MCF 10A (cell line): ENCODE data around the gene ZNF148. TPM values are rescaled to one million over a fixed set of nuclear protein-coding genes. Genes with fewer than 3 reads are reported as not detected.

Experiments used
- BruUV-seq: library from RNA; stranded (reverse); fragments of 400-500 nt; replicated peaks from 2 replicates; lab custom pipeline; 2021; lab: Mats Ljungman, UMichigan
- CTCF ChIA-PET: fragments of 300-600 bp; sonication (Branson Sonifier 250); formaldehyde crosslinking; extraction: SDS; loops from one replicate; lab custom pipeline; 2021; ENCODE audit warnings: antibody characterized with exemption, inconsistent platforms; lab: Yijun Ruan, JAX
- POLR2A ChIA-PET: fragments of 300-600, 350-650 bp; sonication (Branson Sonifier 250); formaldehyde crosslinking; extraction: SDS; loops from one replicate; lab custom pipeline; 2020; ENCODE audit warnings: antibody characterized with exemption, inconsistent platforms; lab: Yijun Ruan, JAX
- DNase-seq: peaks from one replicate; pipeline ENCODE4 v3.0.0-alpha.2; 2018; ENCODE audit not compliant: unreplicated experiment
- H3K27ac Mint-ChIP-seq: one replicate; pipeline ENCODE4 v1.8.0; 2022; ENCODE audit warnings: mild to moderate bottlenecking, low read depth, mixed read lengths; ENCODE audit not compliant: unreplicated experiment
- H3K27me3 Mint-ChIP-seq: one replicate; pipeline ENCODE4 v1.8.0; 2022; ENCODE audit warnings: mixed read lengths; ENCODE audit not compliant: insufficient read depth, unreplicated experiment
- H3K36me3 Mint-ChIP-seq: one replicate; pipeline ENCODE4 v1.8.0; 2022; ENCODE audit warnings: mild to moderate bottlenecking, moderate library complexity, mixed read lengths; ENCODE audit not compliant: insufficient read depth, unreplicated experiment
- H3K4me1 Mint-ChIP-seq: one replicate; pipeline ENCODE4 v1.8.0; 2022; ENCODE audit warnings: mixed read lengths; ENCODE audit not compliant: insufficient read depth, unreplicated experiment
- H3K4me3 Mint-ChIP-seq: one replicate; pipeline ENCODE4 v1.8.0; 2022; ENCODE audit warnings: mild to moderate bottlenecking, moderate library complexity, mixed read lengths; ENCODE audit not compliant: unreplicated experiment
- H3K9me3 Mint-ChIP-seq: one replicate; pipeline ENCODE4 v1.8.0; 2022; ENCODE audit warnings: mixed read lengths; ENCODE audit not compliant: unreplicated experiment
- CTCF ChIP-seq: fragments of 200-600 bp; IDR thresholded peaks from one replicate; pipeline ENCODE4 v1.8.0; 2022; ENCODE audit warnings: antibody characterized with exemption, mild to moderate bottlenecking; ENCODE audit not compliant: unreplicated experiment
- intact Hi-C: fragments of 100-400 bp; cut with micrococcal nuclease; formaldehyde crosslinking; loops from 2 replicates; pipeline ENCODE4 v1.14.1; 2022
- total RNA-seq: library from RNA; stranded (reverse); gene quantifications from 2 replicates; pipeline ENCODE4 v1.2.3, GENCODE V29; 2022

The ZNF148 gene
- total RNA-seq, 1 experiment from 2014 or later: 35.2 TPM

- H3K4me3 Mint-ChIP-seq: no peak overlapping the region
- H3K4me1 Mint-ChIP-seq: peaks cover 12% of the 10 kb centered on the region
- ChIA-PET CTCF (interaction anchor here (1.6 kb wide), 1 partner anchor 10 kb away, joined by 3 read pairs; no protein-coding TSS in a partner anchor), POLR2A (no interaction called here)
- no peaks in the 10 kb centered on the region for H3K27me3 Mint-ChIP-seq
- no peak for TF ChIP-seq CTCF
- no peaks in the 10 kb centered on the region for H3K9me3 Mint-ChIP-seq
- BruUV-seq: no TSS peak
- intact Hi-C loops: no loop called here
- H3K27ac Mint-ChIP-seq: no peak overlapping the region
- H3K36me3 Mint-ChIP-seq: peaks cover 40% of the 10 kb centered on the region
- DNase-seq: no peak
These were observed 62.0 kb downstream of the ZNF148 start for GRCh38 chr3:125313060-125313635.

DNA sequence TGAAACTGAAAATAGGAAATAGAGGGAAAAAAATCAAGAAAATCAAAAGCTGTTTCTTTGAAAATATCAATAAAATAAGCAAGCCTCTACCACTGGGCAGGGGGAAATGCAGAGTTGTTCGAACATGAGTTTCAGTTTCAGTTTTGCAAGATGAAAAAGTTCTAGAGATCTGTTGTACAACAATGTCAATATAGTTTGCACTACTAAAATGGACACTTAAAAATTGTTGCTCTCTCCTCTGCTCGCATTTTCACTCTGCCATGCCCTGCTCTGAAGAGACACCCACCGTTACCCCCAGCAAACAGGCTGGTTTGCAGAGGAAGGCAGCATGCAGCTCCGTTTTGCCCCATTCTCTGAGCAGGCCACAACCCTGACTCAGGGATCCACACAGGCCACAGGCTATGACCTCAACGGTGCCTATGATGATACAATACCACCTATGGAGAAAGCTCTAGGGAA lies 64.5 kb downstream of the ZNF148 start:
- BruUV-seq: no TSS peak

DNA sequence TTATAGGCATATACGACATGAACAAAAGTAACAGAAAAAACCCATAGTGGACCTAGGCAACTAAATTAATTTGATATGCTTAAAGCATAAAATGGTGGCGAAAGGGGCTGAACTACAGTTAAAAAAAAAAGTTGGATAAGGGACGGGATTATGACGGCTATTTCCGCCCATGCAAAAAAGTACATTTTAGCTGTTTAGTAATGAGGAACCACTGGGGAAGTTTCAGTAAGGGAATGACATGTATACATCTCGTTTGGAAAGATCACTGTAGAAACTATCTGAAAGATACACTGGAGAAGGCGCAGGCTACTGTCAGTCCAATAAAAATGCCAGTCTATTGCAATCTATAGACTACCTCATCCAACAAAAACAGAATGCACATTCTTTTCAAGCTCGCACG lies 65.6 kb downstream of the ZNF148 start:
- no peak for TF ChIP-seq CTCF
- Mint-ChIP-seq H3K36me3 (peaks cover 32% of the 10 kb centered on the region), H3K9me3 (no peaks in the 10 kb centered on the region), H3K27me3 (no peaks in the 10 kb centered on the region), H3K27ac (no peak overlapping the region), H3K4me1 (no peaks in the 10 kb centered on the region), H3K4me3 (no peak overlapping the region)
- DNase-seq: no peak
- ChIA-PET POLR2A (interaction anchor here (0.7 kb wide), 2 partner anchors 16 to 71 kb away, joined by 4 to 5 read pairs; no protein-coding TSS in a partner anchor), CTCF (interaction anchor here (0.7 kb wide), 2 partner anchors 211 to 1680 kb away, joined by 4 read pairs; partner anchors contain the start of gene SNX4)
- intact Hi-C loops: no loop called here
- BruUV-seq: no TSS peak

More for the DNA sequence above, 64.5 kb downstream of the ZNF148 start:
- Mint-ChIP-seq H3K36me3 (peaks cover 32% of the 10 kb centered on the region), H3K4me3 (no peak overlapping the region), H3K9me3 (no peaks in the 10 kb centered on the region), H3K4me1 (no peaks in the 10 kb centered on the region), H3K27me3 (no peaks in the 10 kb centered on the region), H3K27ac (no peak overlapping the region)
- intact Hi-C loops: no loop called here
- TF ChIP-seq CTCF: no peak
- ChIA-PET CTCF (interaction anchor here (1.7 kb wide), 1 partner anchor 9 kb away, joined by 5 read pairs; no protein-coding TSS in a partner anchor), POLR2A (interaction anchor here (1.2 to 1.5 kb wide), 2 partner anchors 11 to 14 kb away, joined by 4 to 8 read pairs; no protein-coding TSS in a partner anchor)
- DNase-seq: no peak

DNA sequence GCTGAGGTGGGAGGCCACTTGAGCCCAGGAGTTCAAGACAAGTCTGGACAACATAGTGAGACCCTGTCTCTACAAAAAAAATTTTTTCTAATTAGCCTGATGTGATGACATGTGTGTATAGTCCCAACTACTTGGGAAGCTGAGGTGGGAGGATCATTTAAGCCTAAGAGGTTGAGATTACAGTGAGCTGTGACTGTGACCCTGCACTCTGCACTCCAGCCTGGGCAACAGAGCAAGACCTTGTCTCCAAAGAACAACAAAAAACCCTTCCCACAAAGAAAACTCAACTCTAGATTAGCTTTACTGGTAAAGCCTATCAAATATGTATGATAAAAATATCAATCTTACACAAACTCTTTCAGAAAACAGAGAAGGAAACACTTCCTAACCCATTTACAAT lies 68.5 kb downstream of the ZNF148 start:
- no peak overlapping the region for H3K27ac Mint-ChIP-seq
- no peaks in the 10 kb centered on the region for H3K9me3 Mint-ChIP-seq
- peaks cover 24% of the 10 kb centered on the region for H3K36me3 Mint-ChIP-seq
- no peak overlapping the region for H3K4me3 Mint-ChIP-seq
- intact Hi-C loops: no loop called here
- TF ChIP-seq CTCF: no peak
- ChIA-PET CTCF (interaction anchor here (1.0 kb wide), 1 partner anchor 31 kb away, joined by 3 read pairs; no protein-coding TSS in a partner anchor), POLR2A (no interaction called here)
- DNase-seq: no peak
- no peaks in the 10 kb centered on the region for H3K4me1 Mint-ChIP-seq
- H3K27me3 Mint-ChIP-seq: no peaks in the 10 kb centered on the region
- BruUV-seq: no TSS peak
